Nephron (organoid): ENCODE measurements around the gene EIF5A.

ENCODE experiments used
- H3K27ac Mint-ChIP-seq, 3 experiments: 2 replicates each; pipeline ENCODE4 v1.8.0; 2020; ENCODE audit warnings: mixed read lengths in 3 of 3, mild to moderate bottlenecking in 2 of 3, moderate library complexity in 1 of 3
- H3K27me3 Mint-ChIP-seq: 2 replicates; pipeline ENCODE4 v1.8.0; 2021; ENCODE audit warnings: low read depth, mild to moderate bottlenecking, moderate library complexity, mixed read lengths
- H3K36me3 Mint-ChIP-seq: 2 replicates; pipeline ENCODE4 v1.8.0; 2020; ENCODE audit warnings: low read depth, mixed read lengths
- H3K4me1 Mint-ChIP-seq: 2 replicates; pipeline ENCODE4 v1.8.0; 2020; ENCODE audit warnings: mixed read lengths
- H3K4me3 Mint-ChIP-seq, 3 experiments: 2 replicates each; pipeline ENCODE4 v1.8.0; 2020; ENCODE audit warnings: mild to moderate bottlenecking in 3 of 3, mixed read lengths in 3 of 3, moderate library complexity in 2 of 3
- H3K9me3 Mint-ChIP-seq: 2 replicates; pipeline ENCODE4 v1.8.0; 2020; ENCODE audit warnings: mixed read lengths
- CTCF ChIP-seq, 3 experiments: fragments of 200-600 bp; sonication (generic); IDR thresholded peaks; one replicate each; pipeline ENCODE4 v1.5.0; 2021; ENCODE audit warnings: antibody characterized with exemption in 3 of 3; ENCODE audit not compliant: unreplicated experiment in 3 of 3

Gene EIF5A

DNA sequence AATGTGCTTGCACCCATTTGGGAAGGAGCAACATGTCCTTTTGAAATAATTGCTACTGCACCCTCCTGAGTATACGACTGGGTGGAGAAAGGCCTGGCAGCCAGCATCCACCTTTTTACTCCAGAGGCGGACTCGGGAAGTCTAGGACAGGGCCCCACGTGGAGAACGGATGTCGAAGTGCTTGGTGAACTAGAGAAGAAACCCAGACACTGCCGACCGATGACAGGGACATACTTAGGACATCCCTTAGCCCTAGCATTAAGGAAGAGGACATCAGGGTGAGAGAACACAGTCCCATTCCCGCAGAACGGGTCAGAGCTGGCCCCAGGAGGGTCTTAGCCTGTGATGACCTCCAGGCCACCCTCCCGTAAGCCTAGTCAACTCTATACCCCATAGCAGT lies 16.7 kb upstream of the EIF5A start:
- Mint-ChIP-seq H3K27ac (no peak overlapping the region), H3K27me3 (peaks cover 68% of the 10 kb centered on the region), H3K9me3 (no peaks in the 10 kb centered on the region), H3K4me3 (no peak overlapping the region), H3K36me3 (peaks cover 3% of the 10 kb centered on the region), H3K4me1 (peaks cover 17% of the 10 kb centered on the region)
- TF ChIP-seq CTCF (IDR thresholded peaks at IDR 0.05; ENCODE audit: unreplicated experiment in 3 of 3) = no peak

DNA sequence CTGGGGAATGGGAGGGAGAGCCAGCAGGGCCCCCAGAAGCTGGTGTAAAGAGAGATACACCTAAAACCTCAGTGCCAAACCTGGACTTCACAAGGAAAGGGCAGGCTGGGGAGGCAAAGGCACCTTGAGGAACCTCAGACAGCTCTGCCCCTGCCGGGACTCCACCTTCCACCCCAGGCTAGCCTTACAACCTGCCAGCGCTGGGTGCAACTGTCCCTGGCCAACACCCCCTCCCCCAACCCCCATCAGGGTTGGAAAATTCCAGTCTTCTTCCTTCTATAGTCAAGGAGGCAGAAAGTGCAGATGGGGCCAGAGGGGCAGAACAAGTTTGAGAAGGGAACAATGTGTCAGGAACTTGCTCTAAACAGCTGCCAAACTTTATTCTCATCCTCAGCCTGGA lies 15.2 kb upstream of the EIF5A start:
- no peak for TF ChIP-seq CTCF (IDR thresholded peaks at IDR 0.05; ENCODE audit: unreplicated experiment in 3 of 3)

DNA sequence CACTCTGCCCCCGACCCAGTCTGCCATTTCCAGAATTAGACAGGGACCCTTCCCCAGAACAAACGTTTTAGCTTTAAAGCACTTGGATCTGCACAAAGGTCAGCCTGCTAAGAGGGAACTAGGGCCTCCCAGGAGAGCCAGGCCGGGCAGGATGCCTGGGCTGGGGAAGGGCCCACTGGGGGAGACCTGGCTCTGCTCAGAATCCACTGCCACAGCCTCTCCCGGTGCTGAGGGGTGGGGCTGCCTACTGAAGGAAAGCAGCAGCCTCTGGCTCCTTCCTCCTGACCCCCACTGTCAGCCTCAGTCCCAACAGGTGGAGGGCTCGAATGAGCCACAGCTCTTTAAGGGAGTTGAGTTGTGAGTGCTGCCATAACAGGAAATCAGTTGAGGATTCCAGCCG lies 14.7 kb upstream of the EIF5A start:
- TF ChIP-seq CTCF (IDR thresholded peaks at IDR 0.05; ENCODE audit: unreplicated experiment in 3 of 3) = no peak
- Mint-ChIP-seq H3K36me3 (no peaks in the 10 kb centered on the region), H3K27ac (peak overlapping the region; percentile 15 to 70 (median 64)), H3K4me3 (peak overlapping the region; percentile 65 to 77 (median 72)), H3K27me3 (peaks cover 72% of the 10 kb centered on the region), H3K9me3 (no peaks in the 10 kb centered on the region), H3K4me1 (peaks cover 17% of the 10 kb centered on the region)

More for the DNA sequence above, 15.2 kb upstream of the EIF5A start:
- Mint-ChIP-seq H3K9me3 (no peaks in the 10 kb centered on the region), H3K36me3 (no peaks in the 10 kb centered on the region), H3K4me3 (no peak overlapping the region), H3K4me1 (peaks cover 17% of the 10 kb centered on the region), H3K27me3 (peaks cover 74% of the 10 kb centered on the region), H3K27ac (no peak overlapping the region)

GRCh38 chr17:7293159-7293558 lies 14.3 kb upstream of the EIF5A start:
- Mint-ChIP-seq H3K9me3 (no peaks in the 10 kb centered on the region), H3K36me3 (no peaks in the 10 kb centered on the region), H3K4me1 (peaks cover 17% of the 10 kb centered on the region), H3K4me3 (peak overlapping the region; percentile 65 to 77 (median 72)), H3K27me3 (peaks cover 74% of the 10 kb centered on the region), H3K27ac (peak overlapping the region; percentile 15 to 70 (median 64))
- no peak for TF ChIP-seq CTCF (IDR thresholded peaks at IDR 0.05; ENCODE audit: unreplicated experiment in 3 of 3)

GRCh38 chr17:7293816-7294613 lies 13.4 kb upstream of the EIF5A start:
- Mint-ChIP-seq H3K36me3 (no peaks in the 10 kb centered on the region), H3K4me1 (peaks cover 17% of the 10 kb centered on the region), H3K27ac (peak overlapping the region in 2 of 3 experiments; percentile 60 to 67), H3K27me3 (peaks cover 70% of the 10 kb centered on the region), H3K9me3 (no peaks in the 10 kb centered on the region), H3K4me3 (peak overlapping the region; percentile 65 to 75 (median 72))
- no peak for TF ChIP-seq CTCF (IDR thresholded peaks at IDR 0.05; ENCODE audit: unreplicated experiment in 3 of 3)
